ENCODE data around the gene NAV1. TPM values are rescaled to one million over a fixed set of nuclear protein-coding genes. Genes with fewer than 3 reads are reported as not detected.

NAV1 gene
- total and polyA plus RNA-seq, 2 of the 8 experiments (the other 6 are each of a cell fraction or from before 2014, with no cell fraction given) = 9.9 to 42.7 TPM

- H3K4me3 ChIP-seq (ENCODE audit: extremely low read depth in 1 of 4, insufficient read depth in 2 of 4, low read depth in 3 of 4, low read length in 4 of 4) = no peak overlapping the region
- H4K91ac ChIP-seq (replicated peaks; ENCODE audit: insufficient read length, low read length) = no peak overlapping the region
- no peak overlapping the region for H3K18ac ChIP-seq (ENCODE audit: extremely low read depth, low read length)
- H3K56ac ChIP-seq (replicated peaks; ENCODE audit: insufficient read length, low read depth, low read length) = no peak overlapping the region
- ChIA-PET POLR2A (ENCODE audit: partially characterized antibody) (interaction anchor here (1.1 to 1.8 kb wide), 2 partner anchors 16 to 24 kb away, joined by 3 to 5 read pairs; no protein-coding TSS in a partner anchor), CTCF (ENCODE audit: partially characterized antibody) (interaction anchor here (1.0 to 11.3 kb wide), 10 partner anchors 12 to 143 kb away, joined by 3 to 79 read pairs (median 4); no protein-coding TSS in a partner anchor)
- DNase-seq (ENCODE audit: low read depth in 1 of 2, low spot score in 2 of 2) = no peak
- H3K79me1 ChIP-seq (ENCODE audit: low read depth, low read length) = no peaks in the 10 kb centered on the region
- no peak overlapping the region for H2AK5ac ChIP-seq (ENCODE audit: low read depth, low read length)
- H3K23me2 ChIP-seq (ENCODE audit: low read depth, low read length) = no peaks in the 10 kb centered on the region
- H3K27ac ChIP-seq (ENCODE audit: low read depth, low read length) = no peak overlapping the region
- H2BK120ac ChIP-seq (replicated peaks; ENCODE audit: low read depth, low read length) = no peak overlapping the region
- peaks cover 0 to 6% (median 4%) of the 10 kb centered on the region in 4 experiments; a peak in 5 of 7 replicates for H3K4me1 ChIP-seq (replicated peaks in 1 of 4; ENCODE audit: control insufficient read depth in 3 of 4, insufficient read depth in 4 of 4, low read length in 3 of 4)
- no peak overlapping the region for H3K23ac ChIP-seq (ENCODE audit: insufficient read length)
- FAIRE-seq = no peak
- H3K9me3 ChIP-seq (ENCODE audit: insufficient read depth in 2 of 2, low read depth in 1 of 2, low read length in 1 of 2) = no peaks in the 10 kb centered on the region
- WGBS, 2 experiments (ENCODE audit: extremely low coverage in 1 of 2, insufficient coverage in 1 of 2, insufficient read length in 1 of 2, insufficient replicate concordance in 2 of 2, low coverage in 1 of 2, low lambda C conversion rate in 2 of 2, missing lambda C conversion rate in 1 of 2) = 87% methylated on average over 6 of the region's 6 CpGs; no CpG with 5 or more reads in 1 of the 2 experiments
- H3K4ac ChIP-seq (replicated peaks; ENCODE audit: insufficient read length, low read depth, low read length) = no peak overlapping the region
- no peaks in the 10 kb centered on the region for H3K79me2 ChIP-seq (ENCODE audit: control insufficient read depth in 1 of 2, insufficient read depth in 2 of 2, low read length in 2 of 2)
- no peak overlapping the region for H3K14ac ChIP-seq (ENCODE audit: insufficient read length)
- H2BK15ac ChIP-seq (ENCODE audit: low read length) = no peak overlapping the region
- no peaks in the 10 kb centered on the region for H3K36me3 ChIP-seq (ENCODE audit: control insufficient read depth in 2 of 4, insufficient read depth in 4 of 4, low read length in 3 of 4)
- H4K5ac ChIP-seq (ENCODE audit: insufficient read length, low read depth, low read length) = no peak overlapping the region
- no peaks in the 10 kb centered on the region; a peak in 1 of 7 replicates for H3K27me3 ChIP-seq (replicated peaks in 1 of 4; ENCODE audit: control insufficient read depth in 3 of 4, extremely low read depth in 1 of 4, insufficient read depth in 3 of 4, low read length in 3 of 4)
- no peaks in the 10 kb centered on the region for H4K20me1 ChIP-seq (replicated peaks in 1 of 2; ENCODE audit: control insufficient read depth in 1 of 2, insufficient read depth in 2 of 2, low read length in 2 of 2)
- H4K8ac ChIP-seq (ENCODE audit: extremely low read depth, insufficient read depth, low read length) = no peak overlapping the region
- H3K4me2 ChIP-seq (ENCODE audit: insufficient read depth in 1 of 2, low read depth in 2 of 2, low read length in 2 of 2) = no peak overlapping the region
- TF ChIP-seq HDAC6 (IDR thresholded peaks at IDR 0.05; ENCODE audit: low read depth, low read length) (no peak), CHD2 (IDR thresholded peaks at IDR 0.05; ENCODE audit: low read length) (no peak), NRF1 (IDR thresholded peaks at IDR 0.05; ENCODE audit: low read depth, low read length) (no peak)
- TF ChIP-seq, protein P1, sequence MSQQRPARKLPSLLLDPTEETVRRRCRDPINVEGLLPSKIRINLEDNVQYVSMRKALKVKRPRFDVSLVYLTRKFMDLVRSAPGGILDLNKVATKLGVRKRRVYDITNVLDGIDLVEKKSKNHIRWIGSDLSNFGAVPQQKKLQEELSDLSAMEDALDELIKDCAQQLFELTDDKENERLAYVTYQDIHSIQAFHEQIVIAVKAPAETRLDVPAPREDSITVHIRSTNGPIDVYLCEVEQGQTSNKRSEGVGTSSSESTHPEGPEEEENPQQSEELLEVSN (IDR thresholded peaks at IDR 0.05) = no peak
- no peak overlapping the region for H2BK12ac ChIP-seq (ENCODE audit: low read depth, low read length)
- no peak overlapping the region for H2BK5ac ChIP-seq (ENCODE audit: low read depth, low read length)
- H2AFZ ChIP-seq (ENCODE audit: low read length) = no peak overlapping the region
- H3K9ac ChIP-seq (replicated peaks in 1 of 4; ENCODE audit: extremely low read depth in 1 of 4, low read depth in 3 of 4, low read length in 3 of 4) = no peak overlapping the region
- H2BK20ac ChIP-seq (ENCODE audit: low read length) = no peak overlapping the region
Measured at GRCh38 chr1:201584471-201585092, 45.7 kb downstream of the NAV1 start.

Measured in H1 (cell line).